GM12873 (cell line): ENCODE results near the gene PDHX.

Source experiments
- TF ChIP-seq, protein P1 (sequence below): IDR thresholded peaks from 2 replicates; pipeline ENCODE4 v1.5.1; 2012; ENCODE audit warnings: low read depth, mild to moderate bottlenecking, moderate library complexity, low read length, control low read depth; ENCODE audit not compliant: insufficient read depth; ENCODE audit errors: missing control alignments

The PDHX gene

GRCh38 chr11:34916015-34916842, at the start of gene PDHX, which contains the start of gene APIP:
TSS of gene PDHX (plus strand) at chr11:34916618. CDS start at chr11:34916656, 38 bp downstream.
TSS of gene APIP (minus strand) at chr11:34916379. CDS start at chr11:34916284, 95 bp downstream.
- TF ChIP-seq, protein P1, sequence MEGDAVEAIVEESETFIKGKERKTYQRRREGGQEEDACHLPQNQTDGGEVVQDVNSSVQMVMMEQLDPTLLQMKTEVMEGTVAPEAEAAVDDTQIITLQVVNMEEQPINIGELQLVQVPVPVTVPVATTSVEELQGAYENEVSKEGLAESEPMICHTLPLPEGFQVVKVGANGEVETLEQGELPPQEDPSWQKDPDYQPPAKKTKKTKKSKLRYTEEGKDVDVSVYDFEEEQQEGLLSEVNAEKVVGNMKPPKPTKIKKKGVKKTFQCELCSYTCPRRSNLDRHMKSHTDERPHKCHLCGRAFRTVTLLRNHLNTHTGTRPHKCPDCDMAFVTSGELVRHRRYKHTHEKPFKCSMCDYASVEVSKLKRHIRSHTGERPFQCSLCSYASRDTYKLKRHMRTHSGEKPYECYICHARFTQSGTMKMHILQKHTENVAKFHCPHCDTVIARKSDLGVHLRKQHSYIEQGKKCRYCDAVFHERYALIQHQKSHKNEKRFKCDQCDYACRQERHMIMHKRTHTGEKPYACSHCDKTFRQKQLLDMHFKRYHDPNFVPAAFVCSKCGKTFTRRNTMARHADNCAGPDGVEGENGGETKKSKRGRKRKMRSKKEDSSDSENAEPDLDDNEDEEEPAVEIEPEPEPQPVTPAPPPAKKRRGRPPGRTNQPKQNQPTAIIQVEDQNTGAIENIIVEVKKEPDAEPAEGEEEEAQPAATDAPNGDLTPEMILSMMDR, result no peak

- TF ChIP-seq, protein P1, result peak; percentile 48
Measured at GRCh38 chr11:34869425-34869824, 47.0 kb upstream of the PDHX start.

GRCh38 chr11:34870548-34871196, 45.7 kb upstream of the PDHX start:
- TF ChIP-seq, protein P1, result no peak

- TF ChIP-seq, protein P1, result no peak
Measured at GRCh38 chr11:34874202-34874601, 42.2 kb upstream of the PDHX start.

DNA sequence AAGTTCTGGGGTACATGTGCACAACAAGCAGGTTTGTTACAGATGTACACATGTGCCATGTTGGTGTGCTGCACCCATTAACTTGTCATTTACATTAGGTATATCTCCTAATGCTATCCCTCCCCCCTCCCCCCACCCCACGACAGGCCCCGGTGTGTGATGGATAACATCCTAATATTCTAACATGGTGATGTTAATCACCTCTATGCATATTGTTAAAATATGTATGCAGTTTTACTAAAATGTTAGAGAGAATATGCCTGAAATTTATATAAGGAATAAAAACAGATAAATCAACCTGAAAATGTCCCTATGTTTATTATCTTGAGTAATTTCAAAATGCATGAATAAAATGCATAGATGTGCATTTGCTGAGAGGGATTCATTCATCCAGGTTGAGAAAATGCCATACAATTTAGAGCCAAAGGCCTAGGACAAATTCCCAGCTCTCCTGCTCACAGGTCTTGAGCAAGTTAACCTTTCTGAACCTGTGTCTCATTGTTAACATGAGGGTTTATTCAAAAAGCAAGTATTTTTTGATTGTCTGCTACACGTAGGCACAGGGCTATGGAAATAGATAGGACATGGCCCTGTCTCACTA, 38.9 kb upstream of the PDHX start:
- TF ChIP-seq, protein P1, result no peak

DNA sequence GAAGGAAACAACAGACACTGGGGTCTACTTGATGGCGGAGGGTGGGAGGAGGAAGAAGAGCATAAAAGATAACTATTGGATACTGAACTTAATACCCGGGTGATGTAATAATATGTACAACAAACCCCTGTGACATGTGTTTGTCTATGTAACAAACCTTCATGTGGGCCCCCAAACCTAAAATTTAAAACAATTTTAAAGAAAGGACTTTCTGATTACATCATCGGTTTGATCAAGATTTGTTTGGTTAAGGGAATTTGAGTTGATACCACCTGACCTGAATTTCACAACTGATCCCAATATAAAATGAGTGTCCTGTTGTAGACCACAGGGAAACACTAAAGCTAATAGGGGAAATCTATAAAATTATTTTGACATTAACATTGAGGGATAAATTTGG, 34.5 kb upstream of the PDHX start:
- TF ChIP-seq, protein P1, result no peak

DNA sequence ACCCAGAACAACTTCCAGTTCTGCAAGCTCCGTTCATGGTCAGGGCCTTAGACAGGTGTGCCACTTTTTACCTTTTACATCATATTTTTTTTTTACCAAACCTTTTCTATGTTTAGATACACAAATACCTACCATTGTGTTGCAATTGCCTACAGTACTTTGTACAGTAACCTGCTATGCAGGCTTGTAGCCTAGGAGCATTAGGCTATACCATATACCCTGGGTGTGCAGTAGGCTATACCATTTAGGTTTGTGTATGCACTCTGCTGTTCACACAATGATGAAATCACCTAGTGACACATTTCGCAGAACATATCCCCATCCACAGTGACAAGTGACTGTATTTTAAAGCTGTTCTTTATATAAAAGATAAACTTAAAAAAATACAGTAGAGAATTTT, 29.8 kb upstream of the PDHX start:
- TF ChIP-seq, protein P1, result no peak
